GM19467 (cell line): Measurements from ENCODE around the gene ZRANB1.
A peak's percentile ranks its signal among the peaks of the same experiment; 100 is the strongest.
"Not testable (repeated sequence)": the region's sequence is repeated elsewhere in the genome, so short reads cannot be mapped to it uniquely, and the experiment has no call there.

ENCODE experiments used
- ATAC-seq: cut with Tn5 transposase; IDR thresholded peaks from one replicate; pipeline ENCODE4 v1.9.1; 2021; ENCODE audit warnings: mild to moderate bottlenecking, moderate library complexity; ENCODE audit not compliant: unreplicated experiment

Gene ZRANB1

DNA sequence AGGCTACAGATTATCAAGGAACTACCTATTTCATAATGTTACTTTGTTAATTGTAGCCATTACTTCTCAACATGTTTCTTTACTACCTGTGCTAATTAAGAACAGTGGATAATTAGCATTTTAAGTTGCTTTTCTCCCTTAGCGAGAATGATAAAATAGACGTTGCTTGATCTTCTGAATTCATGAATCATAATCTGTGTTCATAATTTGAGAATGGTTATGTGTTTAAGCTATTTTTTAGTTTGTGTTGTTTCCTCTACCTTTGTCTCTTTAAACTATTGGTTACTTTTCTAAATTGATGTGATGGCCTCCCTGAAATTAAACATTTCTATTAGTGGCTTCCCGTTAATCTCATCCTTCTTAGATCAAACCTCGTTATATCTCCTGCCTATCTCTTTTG lies at the start of gene ZRANB1:
TSS of gene ZRANB1 (plus strand) at position 301 of the 400 bp plus-strand sequence. CDS start 371 bp downstream, outside the sequence.
- no peak for ATAC-seq

DNA sequence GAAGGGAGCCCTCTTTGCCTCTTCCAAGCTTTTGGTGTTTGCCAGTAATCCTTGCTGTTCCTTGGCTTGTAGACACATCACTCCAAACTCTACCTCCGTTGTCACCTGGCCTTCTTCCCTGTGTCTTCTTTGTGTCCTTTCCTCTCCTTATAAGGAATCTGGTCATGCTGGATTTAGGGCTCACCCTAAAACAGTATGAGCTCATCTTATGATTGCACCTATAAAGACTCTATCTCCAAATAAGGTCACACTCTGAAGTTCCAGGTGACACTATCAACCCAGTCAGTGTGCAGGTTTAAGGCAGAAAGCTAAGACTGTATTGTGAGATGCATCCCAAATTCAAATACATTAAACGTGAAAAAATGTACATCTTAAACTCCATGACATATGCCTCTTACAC lies 49.0 kb upstream of the ZRANB1 start:
- ATAC-seq = no peak

- ATAC-seq = no peak
These were observed 47.2 kb upstream of the ZRANB1 start for GRCh38 chr10:124894569-124895215.

GRCh38 chr10:124896751-124897150 lies 45.2 kb upstream of the ZRANB1 start:
- ATAC-seq = no peak

DNA sequence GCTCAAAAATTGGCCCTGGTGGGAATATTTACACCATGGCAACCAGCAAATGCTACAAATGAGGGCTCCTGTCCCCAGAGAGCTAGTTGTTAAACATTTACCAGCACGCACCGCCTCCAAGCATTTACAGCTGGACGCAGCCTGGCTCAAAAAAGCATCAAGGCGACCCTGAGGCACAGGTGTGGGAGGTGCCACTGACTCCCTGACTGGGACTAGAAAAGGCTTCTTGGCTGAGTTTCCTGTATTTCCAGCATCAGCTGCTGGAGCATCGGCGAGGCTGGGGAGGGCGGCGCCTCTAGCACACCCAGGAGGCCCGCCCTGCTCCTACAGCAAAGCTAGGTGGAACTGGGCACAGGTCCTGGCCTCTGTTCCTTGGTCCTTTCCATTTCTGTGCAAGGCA lies 43.5 kb upstream of the ZRANB1 start:
- no peak for ATAC-seq

DNA sequence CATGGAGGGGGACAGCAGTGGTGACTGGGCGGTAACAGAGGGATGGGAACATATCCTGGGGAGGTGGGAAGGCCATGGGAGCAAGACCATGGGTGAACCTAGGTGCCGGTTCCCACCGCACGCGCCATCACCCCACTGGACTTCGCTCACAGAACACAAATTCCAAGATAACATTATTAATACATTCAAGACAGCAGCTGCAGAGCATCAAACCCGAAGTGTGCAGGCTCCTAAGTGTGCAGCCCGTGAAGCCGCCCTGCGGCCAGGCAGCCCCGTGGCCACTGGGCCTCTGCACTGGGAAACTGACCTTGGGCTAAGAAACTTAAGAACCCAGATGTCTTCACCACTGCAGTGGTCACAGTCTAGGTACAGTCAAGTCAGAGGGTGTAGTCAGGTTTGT lies 42.8 kb upstream of the ZRANB1 start:
- no peak for ATAC-seq

DNA sequence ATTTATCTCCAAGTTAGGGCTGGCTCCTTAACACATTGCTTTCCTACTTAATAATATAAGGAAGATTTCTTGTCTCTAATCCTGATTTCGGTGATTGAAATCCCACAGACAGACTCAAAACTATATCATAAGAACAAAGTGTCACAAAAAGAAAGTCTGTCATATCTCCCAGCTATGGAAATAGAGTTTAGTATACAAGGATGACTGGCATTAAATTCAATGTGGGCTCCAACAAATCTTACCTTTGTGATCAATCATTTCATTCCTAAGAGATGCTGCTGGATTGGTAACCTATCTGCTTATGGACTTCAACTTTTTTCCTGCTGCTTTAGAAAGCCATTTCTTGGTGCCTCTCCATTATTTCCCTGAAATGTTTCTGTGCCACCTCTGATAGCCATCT lies 39.5 kb upstream of the ZRANB1 start:
- ATAC-seq = no peak

DNA sequence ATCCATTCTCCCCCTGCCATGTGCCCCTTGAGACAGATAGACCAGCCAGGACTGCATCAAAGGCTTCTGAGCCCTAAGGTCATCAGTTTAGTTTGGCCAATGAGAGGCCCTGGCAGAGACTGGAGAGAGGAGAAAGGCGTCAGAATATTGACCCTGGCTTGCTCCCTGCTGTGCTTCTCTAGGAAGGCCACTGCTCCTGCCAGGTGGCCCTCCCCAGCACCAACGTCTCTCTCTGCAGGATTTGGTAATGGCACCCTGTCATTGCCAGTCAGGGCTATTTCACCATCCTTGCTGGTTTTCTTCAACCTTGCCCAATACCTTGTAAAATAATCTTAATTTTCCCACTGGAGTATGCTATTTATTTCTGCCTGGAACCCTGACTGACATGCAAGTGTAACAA lies 38.8 kb upstream of the ZRANB1 start:
- no peak for ATAC-seq

DNA sequence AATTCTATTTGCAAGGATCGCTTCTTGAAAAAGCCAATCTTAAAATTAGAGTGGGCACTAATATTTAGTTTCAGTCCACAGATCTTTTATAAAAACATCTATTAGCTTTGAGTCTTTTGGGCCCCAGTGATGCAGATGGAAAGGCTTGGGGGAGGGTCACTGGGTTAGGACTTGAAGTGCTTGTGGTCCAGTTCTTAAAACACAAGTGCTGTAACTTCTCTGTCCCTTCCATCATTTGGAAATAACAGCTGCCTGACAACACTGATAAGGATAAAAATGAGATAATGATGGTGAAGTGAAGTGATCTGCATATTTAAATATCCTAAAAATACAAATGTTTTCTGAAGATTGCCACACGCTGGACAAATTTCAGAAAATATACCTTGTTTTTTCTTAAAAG lies 37.1 kb upstream of the ZRANB1 start:
- ATAC-seq = no peak

- no peak for ATAC-seq
These were observed 35.3 kb upstream of the ZRANB1 start for GRCh38 chr10:124906551-124907001.

- no peak for ATAC-seq
These were observed 32.4 kb upstream of the ZRANB1 start for GRCh38 chr10:124909563-124909962.

GRCh38 chr10:124911124-124912067 lies 30.5 kb upstream of the ZRANB1 start:
- ATAC-seq = no peak

- ATAC-seq = no peak
These were observed 29.6 kb upstream of the ZRANB1 start for GRCh38 chr10:124912101-124912886.

DNA sequence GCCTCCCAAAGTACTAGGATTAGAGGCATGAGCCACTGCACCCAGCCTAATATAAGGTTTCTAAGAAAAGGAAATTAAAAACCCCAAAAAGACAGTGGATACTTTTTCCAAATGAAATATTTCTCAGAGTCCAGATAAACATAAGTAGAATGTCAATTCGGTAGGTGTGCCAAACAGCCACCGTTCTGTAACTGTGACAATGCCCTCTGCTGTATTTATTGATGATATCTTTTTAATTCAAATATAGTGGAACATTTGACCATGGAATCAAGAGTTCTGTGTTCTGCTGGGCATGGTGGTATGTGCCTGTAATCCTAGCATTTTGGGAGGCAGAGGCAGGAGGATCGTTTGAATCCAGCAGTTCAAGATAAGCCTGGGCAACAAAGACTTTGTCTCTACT lies 28.8 kb upstream of the ZRANB1 start:
- no peak for ATAC-seq

GRCh38 chr10:124914398-124914797 lies 27.5 kb upstream of the ZRANB1 start:
- ATAC-seq = not testable (repeated sequence)

- no peak for ATAC-seq
These were observed 25.8 kb upstream of the ZRANB1 start for GRCh38 chr10:124916098-124916584.

GRCh38 chr10:124916585-124917427 lies 25.1 kb upstream of the ZRANB1 start:
- peak; percentile 98 for ATAC-seq

- ATAC-seq = no peak
These were observed 24.3 kb upstream of the ZRANB1 start for GRCh38 chr10:124917428-124918190.

DNA sequence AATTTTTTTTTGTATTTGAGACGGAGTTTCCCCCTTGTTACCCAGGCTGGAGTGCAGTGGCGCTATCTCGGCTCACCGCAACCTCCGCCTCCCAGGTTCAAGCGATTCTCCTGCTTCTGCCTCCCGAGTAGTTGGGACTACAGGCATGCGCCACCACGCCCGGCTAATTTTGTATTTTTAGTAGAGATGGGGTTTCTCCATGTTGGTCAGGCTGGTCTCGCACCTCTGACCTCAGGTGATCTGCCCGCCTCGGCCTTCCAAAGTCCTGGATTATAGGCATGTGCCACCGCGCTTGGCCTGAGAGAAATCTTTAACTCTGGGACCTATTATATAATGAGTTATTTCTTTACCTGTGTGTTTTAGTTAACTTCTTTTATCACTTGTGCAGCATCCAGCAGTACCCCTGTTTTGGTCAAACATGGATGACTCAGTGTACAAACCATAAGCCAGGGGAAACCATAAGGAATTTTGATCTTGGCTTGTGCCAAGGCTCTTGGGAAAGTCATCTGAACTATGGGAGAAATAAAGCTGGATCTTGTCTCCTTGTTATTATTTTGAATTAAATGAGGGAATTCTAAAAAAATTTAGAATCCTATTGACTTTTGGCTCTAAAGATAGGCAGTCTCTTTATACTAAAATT lies 23.6 kb upstream of the ZRANB1 start:
- no peak for ATAC-seq
